ENCODE measurements around the gene SLC1A5. TPM values are rescaled to one million over a fixed set of nuclear protein-coding genes. Genes with fewer than 3 reads are reported as not detected.

SLC1A5 gene
- polyA plus RNA-seq, 1 donor from 2014 or later: 1.1 TPM

GRCh38 chr19:46815833-46816627, 27.6 kb upstream of the SLC1A5 start:
- H3K4me3 ChIP-seq (ENCODE audit: low read length): no peak overlapping the region
- H4K20me1 ChIP-seq (ENCODE audit: insufficient read depth): no peaks in the 10 kb centered on the region
- H3K36me3 ChIP-seq (ENCODE audit: insufficient read depth, low read length): no peaks in the 10 kb centered on the region
- H3K27ac ChIP-seq (ENCODE audit: low read length): no peak overlapping the region
- no peaks in the 10 kb centered on the region for H3K9me2 ChIP-seq (ENCODE audit: insufficient read depth, low read length)
- no peaks in the 10 kb centered on the region for H3F3A ChIP-seq (ENCODE audit: insufficient read depth, low read length, poor library complexity, severe bottlenecking)
- no peak overlapping the region for H3K4me2 ChIP-seq (ENCODE audit: low read length)
- no peak for TF ChIP-seq POLR2AphosphoS5 (IDR thresholded peaks at IDR 0.05)
- no peak for TF ChIP-seq SMC3 (conservative IDR thresholded peaks at IDR 0.05; ENCODE audit: poor library complexity)
- no peaks in the 10 kb centered on the region for H3K9me3 ChIP-seq (ENCODE audit: low read length)
- no peaks in the 10 kb centered on the region for H3K79me2 ChIP-seq (replicated peaks; ENCODE audit: insufficient read depth, low read length)
- H2AFZ ChIP-seq (ENCODE audit: low read depth, low read length): no peak overlapping the region
- H3K27me3 ChIP-seq (ENCODE audit: insufficient read depth, low read depth, low read length): no peaks in the 10 kb centered on the region
- H3K9ac ChIP-seq (ENCODE audit: low read length): no peak overlapping the region

GRCh38 chr19:46813839-46814358, 25.5 kb upstream of the SLC1A5 start:
- H3K9me2 ChIP-seq (ENCODE audit: insufficient read depth, low read length): no peaks in the 10 kb centered on the region
- no peaks in the 10 kb centered on the region for H3K79me2 ChIP-seq (replicated peaks; ENCODE audit: insufficient read depth, low read length)
- no peaks in the 10 kb centered on the region for H3F3A ChIP-seq (ENCODE audit: insufficient read depth, low read length, poor library complexity, severe bottlenecking)
- H3K27ac ChIP-seq (ENCODE audit: low read length): no peak overlapping the region
- H3K27me3 ChIP-seq (ENCODE audit: insufficient read depth, low read depth, low read length): no peaks in the 10 kb centered on the region
- no peak overlapping the region for H3K9ac ChIP-seq (ENCODE audit: low read length)
- H3K36me3 ChIP-seq (ENCODE audit: insufficient read depth, low read length): no peaks in the 10 kb centered on the region
- H3K9me3 ChIP-seq (ENCODE audit: low read length): no peaks in the 10 kb centered on the region
- H2AFZ ChIP-seq (ENCODE audit: low read depth, low read length): no peak overlapping the region
- no peaks in the 10 kb centered on the region for H4K20me1 ChIP-seq (ENCODE audit: insufficient read depth)
- no peak overlapping the region for H3K4me3 ChIP-seq (ENCODE audit: low read length)
- no peak overlapping the region for H3K4me2 ChIP-seq (ENCODE audit: low read length)
- TF ChIP-seq CTCF (IDR thresholded peaks at IDR 0.05; ENCODE audit: poor library complexity, severe bottlenecking) (no peak), EP300 (conservative IDR thresholded peaks at IDR 0.05; ENCODE audit: poor library complexity, severe bottlenecking) (no peak), REST (IDR thresholded peaks at IDR 0.05; ENCODE audit: borderline replicate concordance) (no peak), TAF1 (IDR thresholded peaks at IDR 0.05; ENCODE audit: low read depth) (no peak), MXI1 (conservative IDR thresholded peaks at IDR 0.05; ENCODE audit: poor library complexity, severe bottlenecking) (no peak), EZH2 (IDR thresholded peaks at IDR 0.05; ENCODE audit: borderline replicate concordance, insufficient read depth, low read length, poor library complexity, severe bottlenecking) (no peak), RAD21 (conservative IDR thresholded peaks at IDR 0.05) (no peak), SMC3 (conservative IDR thresholded peaks at IDR 0.05; ENCODE audit: poor library complexity) (no peak)
